ENCODE measurements around the gene PYGM. TPM values are rescaled to one million over a fixed set of nuclear protein-coding genes. Genes with fewer than 3 reads are reported as not detected.

Gene PYGM
- total RNA-seq, 4 donors from 2014 or later = 1.1 to 2.7 (median 1.2) TPM

GRCh38 chr11:64723907-64724862 lies 35.6 kb downstream of the PYGM start:
- Histone ChIP-seq H3K4me1 (peaks cover 8% of the 10 kb centered on the region), H3K36me3 (no peaks in the 10 kb centered on the region), H3K4me3 (no peak overlapping the region), H3K27me3 (peaks cover 40% of the 10 kb centered on the region), H3K27ac (no peak overlapping the region), H3K9me3 (no peaks in the 10 kb centered on the region)
- TF ChIP-seq POLR2AphosphoS5 (IDR thresholded peaks at IDR 0.05) = no peak
- TF ChIP-seq POLR2A (IDR thresholded peaks at IDR 0.05) = no peak
- TF ChIP-seq, protein P1, sequence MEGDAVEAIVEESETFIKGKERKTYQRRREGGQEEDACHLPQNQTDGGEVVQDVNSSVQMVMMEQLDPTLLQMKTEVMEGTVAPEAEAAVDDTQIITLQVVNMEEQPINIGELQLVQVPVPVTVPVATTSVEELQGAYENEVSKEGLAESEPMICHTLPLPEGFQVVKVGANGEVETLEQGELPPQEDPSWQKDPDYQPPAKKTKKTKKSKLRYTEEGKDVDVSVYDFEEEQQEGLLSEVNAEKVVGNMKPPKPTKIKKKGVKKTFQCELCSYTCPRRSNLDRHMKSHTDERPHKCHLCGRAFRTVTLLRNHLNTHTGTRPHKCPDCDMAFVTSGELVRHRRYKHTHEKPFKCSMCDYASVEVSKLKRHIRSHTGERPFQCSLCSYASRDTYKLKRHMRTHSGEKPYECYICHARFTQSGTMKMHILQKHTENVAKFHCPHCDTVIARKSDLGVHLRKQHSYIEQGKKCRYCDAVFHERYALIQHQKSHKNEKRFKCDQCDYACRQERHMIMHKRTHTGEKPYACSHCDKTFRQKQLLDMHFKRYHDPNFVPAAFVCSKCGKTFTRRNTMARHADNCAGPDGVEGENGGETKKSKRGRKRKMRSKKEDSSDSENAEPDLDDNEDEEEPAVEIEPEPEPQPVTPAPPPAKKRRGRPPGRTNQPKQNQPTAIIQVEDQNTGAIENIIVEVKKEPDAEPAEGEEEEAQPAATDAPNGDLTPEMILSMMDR (IDR thresholded peaks at IDR 0.05) = no peak
- no peak for TF ChIP-seq EP300 (IDR thresholded peaks at IDR 0.05)
- DNase-seq (ENCODE audit: low spot score in 2 of 2) = no peak
- WGBS = 63% methylated on average over 7 of the region's 9 CpGs

- H3K27ac ChIP-seq = no peak within 1 kb of the TSS
- peaks cover 8% of the 10 kb centered on the region for H3K4me1 ChIP-seq
- peaks cover 49% of the 10 kb centered on the region for H3K27me3 ChIP-seq
- peak within 1 kb of the TSS; percentile 60 for H3K4me3 ChIP-seq
- H3K36me3 ChIP-seq = no peaks in the 10 kb centered on the region
- no peaks in the 10 kb centered on the region for H3K9me3 ChIP-seq
- DNase-seq (ENCODE audit: low spot score in 2 of 2) = no peak
- TF ChIP-seq EP300 (IDR thresholded peaks at IDR 0.05) = no peak
- TF ChIP-seq, protein P1 (IDR thresholded peaks at IDR 0.05) = peak; percentile 78 to 94
- WGBS = 4% methylated on average over 14 of the region's 66 CpGs
Measured at GRCh38 chr11:64723117-64723906, 36.5 kb downstream of the PYGM start, which contains the start of gene NRXN2. Gene NRXN2 (minus strand): TSS chr11:64723197. CDS start chr11:64713699, 9,498 bp downstream.

DNA sequence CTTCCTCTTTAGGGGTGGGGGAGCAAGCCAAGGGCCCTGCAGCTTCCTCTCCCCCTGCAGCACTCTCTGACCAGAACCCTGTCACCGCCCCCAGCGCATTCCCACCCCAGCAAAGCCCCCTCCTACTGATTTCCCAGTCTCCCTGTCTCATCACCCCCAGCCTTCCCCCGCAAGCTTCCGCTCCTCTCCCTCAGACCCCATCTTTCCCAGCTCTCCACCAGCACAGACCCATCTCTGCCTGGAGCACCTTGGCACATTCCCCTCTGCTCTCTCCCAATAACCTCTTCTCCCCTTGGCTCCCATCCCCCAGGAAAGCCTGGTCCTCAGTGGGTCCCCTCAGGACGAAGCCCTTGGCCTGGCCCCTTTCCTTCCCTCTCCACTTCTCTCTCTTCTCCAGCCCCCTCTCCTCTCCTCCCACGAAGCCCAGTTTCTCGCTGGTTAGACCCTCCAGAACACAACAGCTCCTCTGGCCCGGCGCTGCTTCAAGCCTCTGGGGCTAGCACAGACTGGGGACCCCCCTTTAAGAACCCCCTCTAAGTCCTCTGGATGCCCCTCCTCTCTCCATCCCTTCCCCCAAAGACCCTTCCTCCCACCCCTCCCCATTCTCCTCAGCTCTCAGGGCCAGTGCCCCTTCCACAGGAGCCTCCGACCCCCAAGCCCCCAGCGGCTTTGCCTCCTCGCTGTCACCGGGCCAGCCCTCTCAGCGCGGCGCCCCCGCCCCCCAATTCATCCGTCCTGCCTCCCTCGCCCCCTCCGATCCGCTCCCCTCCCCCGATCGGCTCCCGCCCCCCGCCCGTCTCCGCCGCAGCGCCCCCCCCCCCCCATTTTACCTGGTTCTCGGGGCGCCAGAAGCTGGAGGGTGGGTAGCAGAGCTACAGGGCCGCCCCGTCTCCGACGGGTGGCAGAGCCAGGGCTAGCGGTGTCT lies 37.4 kb downstream of the PYGM start:
- TF ChIP-seq, protein P1 (IDR thresholded peaks at IDR 0.05) = no peak
- TF ChIP-seq POLR2AphosphoS5 (IDR thresholded peaks at IDR 0.05) = no peak
- TF ChIP-seq POLR2A (IDR thresholded peaks at IDR 0.05) = no peak
- TF ChIP-seq EP300 (IDR thresholded peaks at IDR 0.05) = no peak
- Histone ChIP-seq H3K9me3 (no peaks in the 10 kb centered on the region), H3K4me3 (no peak overlapping the region), H3K27ac (no peak overlapping the region), H3K36me3 (no peaks in the 10 kb centered on the region), H3K27me3 (peaks cover 58% of the 10 kb centered on the region), H3K4me1 (peaks cover 8% of the 10 kb centered on the region)
- DNase-seq (ENCODE audit: low spot score in 2 of 2) = no peak
- 10% methylated on average over 24 of the region's 36 CpGs for WGBS

- H3K9me3 ChIP-seq = no peaks in the 10 kb centered on the region
- no peak for TF ChIP-seq POLR2AphosphoS5 (IDR thresholded peaks at IDR 0.05)
- TF ChIP-seq, protein P1 (IDR thresholded peaks at IDR 0.05) = no peak
- TF ChIP-seq EP300 (IDR thresholded peaks at IDR 0.05) = no peak
- no peak for TF ChIP-seq POLR2A (IDR thresholded peaks at IDR 0.05)
- no peak overlapping the region for H3K4me3 ChIP-seq
- H3K27ac ChIP-seq = no peak overlapping the region
- peaks cover 8% of the 10 kb centered on the region for H3K4me1 ChIP-seq
- no peaks in the 10 kb centered on the region for H3K36me3 ChIP-seq
- no peak for DNase-seq (ENCODE audit: low spot score in 2 of 2)
- WGBS = 100% methylated on average over 1 of the region's 3 CpGs
- peaks cover 69% of the 10 kb centered on the region for H3K27me3 ChIP-seq
Measured at GRCh38 chr11:64721359-64721699, 38.4 kb downstream of the PYGM start.
